GDM1 (cell line): ENCODE measurements around the gene ZNF234.
A peak's percentile ranks its signal among the peaks of the same experiment; 100 is the strongest.
"Not testable (repeated sequence)": the region's sequence is repeated elsewhere in the genome, so short reads cannot be mapped to it uniquely, and the experiment has no call there.

Experiments
- DNase-seq: peaks from one replicate; lab custom pipeline; 2025; lab: John Stamatoyannopoulos, UW

The ZNF234 gene

DNA sequence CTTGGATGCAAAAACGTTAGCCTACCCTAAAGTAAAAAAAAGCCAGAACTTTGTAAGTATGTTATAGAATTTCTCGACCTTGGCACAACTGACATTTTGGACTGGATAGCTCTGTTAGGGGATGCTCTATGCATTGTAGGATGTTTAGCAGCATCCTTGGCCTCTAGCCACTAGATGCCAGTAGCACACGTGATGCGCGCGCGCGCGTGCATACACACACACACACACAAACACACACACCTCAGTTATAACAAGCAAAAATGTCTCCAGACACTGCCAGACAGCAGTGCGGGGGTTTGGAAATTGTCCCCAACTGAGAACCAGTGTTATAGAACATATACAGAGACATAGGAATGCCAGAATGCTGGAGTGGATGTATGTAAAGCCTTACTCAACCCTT, 40.8 kb downstream of the ZNF234 start:
- no peak for DNase-seq

DNA sequence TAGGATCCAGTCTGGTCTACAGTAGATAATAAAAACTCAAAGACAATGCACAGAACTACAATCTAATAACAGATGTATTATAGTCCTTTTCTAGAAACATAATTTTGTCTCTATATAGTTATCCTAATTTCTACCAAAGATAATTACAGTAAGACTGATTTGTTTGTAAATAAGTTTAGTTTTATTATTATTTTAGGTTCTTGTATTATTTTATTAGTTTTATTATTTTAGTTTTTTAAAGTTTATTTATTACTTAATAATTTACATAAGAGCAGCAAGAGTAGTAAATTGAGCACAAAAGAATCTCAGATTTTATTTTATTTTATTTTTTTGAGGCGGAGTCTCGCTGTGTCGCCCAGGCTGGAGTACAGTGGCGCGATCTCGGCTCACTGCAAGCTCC, 48.7 kb downstream of the ZNF234 start:
- no peak for DNase-seq

DNA sequence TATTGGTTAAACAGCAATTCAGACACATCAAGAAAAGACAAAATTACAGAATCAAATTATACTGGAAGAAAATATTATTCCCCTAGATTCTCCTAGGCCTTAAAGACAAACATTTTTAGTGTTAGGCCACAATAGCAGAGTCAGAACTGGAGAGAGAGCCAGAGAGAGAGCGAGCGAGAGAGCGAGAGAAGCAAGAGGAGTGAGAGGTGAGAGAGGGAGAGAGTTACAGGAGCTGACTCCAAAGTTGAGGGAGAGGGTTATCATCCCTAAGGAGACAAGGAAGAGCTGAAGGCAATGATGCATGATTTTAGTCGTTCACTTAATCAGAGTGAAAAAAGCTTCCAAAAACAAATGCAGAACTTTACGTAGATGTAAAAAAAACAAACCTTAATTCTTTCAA, 50.8 kb downstream of the ZNF234 start:
- DNase-seq, result no peak

DNA sequence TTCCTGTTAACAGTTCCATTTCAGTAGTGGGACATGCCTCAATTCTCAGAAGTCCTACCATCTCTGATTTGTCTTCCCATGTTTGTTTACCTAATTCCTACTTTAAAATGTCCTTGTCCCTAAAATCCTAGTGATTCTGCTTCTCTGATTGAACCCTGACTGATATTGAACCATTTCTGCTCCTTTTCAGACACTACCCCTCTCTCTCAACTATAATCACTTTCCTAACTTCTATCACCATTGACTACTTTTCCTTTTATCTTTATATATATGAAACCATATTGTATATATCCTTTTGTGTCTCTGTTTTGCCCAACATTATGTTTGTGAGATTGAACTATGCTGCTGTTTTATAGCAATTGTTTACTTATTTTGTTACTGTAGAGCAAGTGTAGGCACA, 55.4 kb downstream of the ZNF234 start:
- no peak for DNase-seq

DNA sequence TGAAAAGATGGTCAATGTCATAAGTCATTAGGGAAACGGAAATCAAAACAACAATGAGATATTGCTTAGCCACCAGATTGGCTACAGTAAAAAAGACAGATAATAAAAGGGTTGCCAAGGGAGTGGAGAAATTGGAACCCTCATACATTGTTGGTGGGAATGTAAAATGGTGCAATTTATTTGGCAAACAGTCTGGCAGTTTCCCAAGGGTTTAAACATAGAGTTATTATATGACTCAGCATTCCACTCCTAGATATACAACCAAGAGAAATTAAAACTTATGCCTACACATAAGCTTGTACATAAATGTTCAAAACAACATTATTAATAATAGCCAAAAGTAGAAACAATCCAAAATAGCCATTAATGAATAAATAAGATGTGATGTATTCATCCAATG, 61.1 kb downstream of the ZNF234 start:
- DNase-seq, result no peak

DNA sequence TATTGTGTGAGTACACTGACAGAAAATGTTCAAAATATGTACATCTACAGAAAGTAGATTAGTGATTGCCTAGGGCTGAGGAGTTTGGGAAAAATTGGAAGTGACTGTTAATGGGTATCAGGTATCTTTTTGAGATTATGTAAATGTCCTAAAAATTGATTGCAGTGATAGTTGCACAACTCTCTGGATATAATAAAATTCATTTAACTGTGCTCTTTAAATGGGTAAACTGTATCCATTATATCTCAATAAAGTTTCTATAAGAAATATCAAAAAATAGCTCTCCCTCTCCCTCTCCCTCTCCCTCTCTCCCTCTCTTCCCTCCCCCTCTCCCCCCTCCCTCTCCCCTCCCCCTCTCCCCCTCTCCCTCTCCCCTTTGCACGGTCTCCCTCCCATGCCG, 61.6 kb downstream of the ZNF234 start:
- no peak for DNase-seq

DNA sequence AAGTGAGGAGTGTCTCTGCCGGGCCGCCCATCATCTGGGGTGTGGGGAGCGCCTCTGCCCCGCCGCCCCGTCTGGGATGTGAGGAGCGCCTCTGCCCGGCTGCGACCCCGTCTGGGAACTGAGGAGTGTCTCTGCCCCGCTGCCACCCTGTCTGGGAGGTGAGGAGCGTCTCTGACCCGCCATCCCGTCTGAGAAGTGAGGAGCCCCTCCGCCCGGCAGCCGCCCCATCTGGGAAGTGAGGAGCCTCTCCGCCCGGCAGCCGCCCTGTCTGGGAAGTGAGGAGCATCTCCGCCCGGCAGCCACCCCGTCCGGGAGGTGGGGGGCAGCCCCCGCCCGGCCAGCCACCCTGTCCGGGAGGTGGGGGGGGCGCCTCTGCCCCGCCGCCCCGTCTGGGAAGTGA, 62.5 kb downstream of the ZNF234 start:
- DNase-seq, result not testable (repeated sequence)

DNA sequence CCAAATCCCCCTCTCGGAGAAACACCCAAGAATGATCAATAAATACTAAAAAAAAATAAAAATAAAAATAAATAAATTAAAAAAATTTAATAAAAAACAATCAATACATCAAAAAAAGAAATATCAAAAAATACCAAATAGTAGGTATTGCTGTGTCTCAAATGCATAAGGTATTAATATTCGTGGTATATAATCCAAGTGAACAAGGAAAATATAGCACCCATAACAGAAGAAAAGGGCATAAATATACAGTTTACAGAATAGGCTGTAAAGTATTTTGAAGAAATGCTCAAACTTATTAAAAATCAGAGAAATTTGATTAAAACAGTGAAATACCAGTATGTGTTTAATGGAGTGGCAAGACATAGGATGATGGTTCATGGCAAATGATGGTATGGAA, 63.4 kb downstream of the ZNF234 start:
- DNase-seq, result no peak

DNA sequence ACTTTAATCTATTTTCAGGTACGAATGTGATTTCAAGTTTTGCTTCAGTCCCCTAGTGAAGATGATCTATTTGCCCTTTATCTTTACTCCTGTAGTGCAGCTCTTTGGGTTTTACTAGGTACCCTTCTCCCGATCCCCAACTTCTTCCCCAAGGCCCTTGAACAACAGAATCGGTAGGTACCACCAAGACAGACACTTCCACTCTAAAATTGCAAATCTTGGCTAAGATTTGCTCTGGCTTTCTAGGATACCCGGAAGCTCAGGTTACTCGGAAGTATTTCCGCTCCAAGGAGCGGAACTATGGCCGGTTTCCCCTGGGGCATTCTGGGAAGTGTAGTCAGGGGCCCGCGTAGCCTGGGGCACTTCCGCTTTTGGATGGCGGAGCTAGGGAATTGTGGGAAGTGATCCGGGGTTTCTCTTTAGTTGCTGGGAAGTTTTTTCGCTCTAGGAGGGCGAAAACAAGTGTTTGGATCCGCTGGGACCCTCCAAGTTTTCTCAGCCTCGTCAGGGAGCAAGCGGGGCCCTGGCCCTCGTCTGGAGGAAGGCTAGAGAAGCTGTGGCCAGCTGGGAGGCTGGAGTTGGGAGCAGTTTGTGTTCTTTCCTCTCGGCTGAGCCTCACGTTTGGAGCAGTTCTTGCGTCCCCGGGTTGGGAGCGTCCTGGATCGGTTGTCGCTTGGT, 65.9 kb downstream of the ZNF234 start:
- DNase-seq, result peak; percentile 84
